ENCODE measurements around the gene BCL6B.

BCL6B gene

DNA sequence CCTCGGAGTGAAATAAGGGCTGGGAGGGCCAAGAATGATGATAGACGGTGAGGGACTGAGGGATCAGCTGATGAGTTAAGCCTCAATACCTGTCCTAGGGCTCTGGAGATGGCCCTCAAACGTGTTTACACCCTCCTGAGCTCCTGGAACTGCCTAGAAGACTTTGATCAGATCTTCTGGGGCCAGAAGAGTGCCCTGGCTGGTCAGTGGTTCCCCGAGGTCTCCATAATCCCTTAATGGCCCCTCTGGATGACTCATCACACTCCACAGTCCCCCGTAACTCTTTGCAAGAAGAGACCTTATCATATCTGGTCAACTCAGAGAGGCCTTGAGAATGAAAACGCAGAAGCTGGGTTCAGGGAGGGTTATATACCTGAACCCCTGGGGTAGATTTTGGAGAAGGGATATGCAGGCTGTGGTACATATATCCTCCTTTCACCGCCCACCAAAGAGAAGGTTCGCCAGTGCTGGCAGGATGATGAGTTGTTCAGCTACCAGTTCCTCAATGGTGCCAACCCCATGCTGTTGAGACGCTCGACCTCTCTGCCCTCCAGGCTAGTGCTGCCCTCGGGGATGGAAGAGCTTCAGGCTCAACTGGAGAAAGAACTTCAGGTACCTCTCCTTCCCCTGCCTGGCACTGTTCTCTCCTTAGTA is 23.9 kb upstream of the BCL6B start:
- Mint-ChIP-seq H3K36me3 (peaks cover 44% of the 10 kb centered on the region), H3K27ac (no peak overlapping the region), H3K9me3 (no peaks in the 10 kb centered on the region), H3K4me3 (no peak overlapping the region), H3K27me3 (no peaks in the 10 kb centered on the region), H3K4me1 (peaks cover 7% of the 10 kb centered on the region)
- DNase-seq (ENCODE audit: low spot score in 2 of 2) (no peak), ATAC-seq (ENCODE audit: low read depth) (no peak)

DNA sequence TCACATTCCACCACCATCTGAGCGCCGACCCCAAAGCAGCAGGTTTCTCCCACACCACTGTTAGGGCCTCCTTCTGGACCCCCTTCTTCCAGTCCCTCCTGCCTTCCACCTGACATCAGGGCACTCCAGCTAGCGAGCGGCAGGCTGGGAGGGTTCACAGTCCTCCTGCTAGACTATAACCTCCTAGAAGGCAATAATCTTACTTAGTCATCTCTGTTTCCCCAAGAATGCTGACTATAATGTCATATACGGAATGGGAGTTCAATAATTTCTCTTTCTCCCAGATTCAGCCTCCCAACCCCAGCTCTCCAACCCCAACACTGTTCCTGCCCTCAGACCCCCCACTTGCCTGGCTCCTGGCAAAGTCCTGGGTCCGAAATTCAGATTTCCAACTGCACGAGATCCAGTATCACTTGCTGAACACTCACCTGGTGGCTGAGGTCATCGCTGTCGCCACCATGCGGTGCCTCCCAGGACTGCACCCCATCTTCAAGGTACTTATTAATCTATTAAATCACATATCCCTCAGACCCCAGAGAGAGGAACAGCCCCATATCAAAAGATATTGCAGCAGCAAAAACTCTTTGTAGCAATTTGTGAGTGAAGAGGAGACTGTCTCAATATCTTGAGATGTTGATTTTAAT is 21.4 kb upstream of the BCL6B start:
- DNase-seq (ENCODE audit: low spot score in 2 of 2) (no peak), ATAC-seq (ENCODE audit: low read depth) (no peak)
- peaks cover 9% of the 10 kb centered on the region for H3K4me1 Mint-ChIP-seq
- no peaks in the 10 kb centered on the region for H3K27me3 Mint-ChIP-seq
- no peaks in the 10 kb centered on the region for H3K9me3 Mint-ChIP-seq
- H3K27ac Mint-ChIP-seq, result no peak overlapping the region
- peaks cover 42% of the 10 kb centered on the region for H3K36me3 Mint-ChIP-seq
- H3K4me3 Mint-ChIP-seq, result no peak overlapping the region

DNA sequence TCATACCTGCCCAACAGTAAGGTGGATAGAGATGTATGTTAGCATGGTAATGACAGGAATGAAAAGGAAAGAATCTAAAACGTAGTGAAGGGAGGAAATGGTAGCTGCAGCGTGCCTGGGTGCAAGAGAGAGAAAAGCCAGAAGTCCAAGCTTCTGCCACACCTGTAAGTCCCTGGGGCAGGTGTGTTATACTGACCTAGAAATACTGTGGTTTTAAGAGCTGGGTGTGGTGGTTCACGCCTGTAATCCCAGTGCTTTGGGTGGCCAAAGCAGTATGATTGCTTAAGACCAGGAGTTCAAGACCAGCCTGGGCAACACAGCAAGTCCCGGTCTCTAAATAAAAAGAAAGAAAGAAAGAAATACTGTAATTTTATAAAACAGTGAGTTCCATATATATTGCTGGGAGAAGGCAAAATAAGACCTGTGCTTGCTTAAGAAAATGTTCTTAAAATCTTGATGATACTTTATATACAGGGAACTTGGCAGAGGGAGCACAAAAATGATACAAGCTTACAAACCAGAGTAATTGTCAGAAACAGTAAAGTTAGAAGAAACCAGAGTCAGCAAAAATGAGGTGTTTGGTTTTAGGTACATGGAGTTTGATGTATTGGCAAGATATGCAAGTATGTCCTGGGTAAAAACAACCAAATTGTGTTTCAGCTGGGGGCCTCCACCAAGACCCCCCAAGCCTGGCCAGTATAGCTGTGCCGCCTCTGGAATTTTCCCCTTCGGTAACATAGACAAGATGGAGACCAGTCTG is 20.4 kb upstream of the BCL6B start:
- DNase-seq (ENCODE audit: low spot score in 2 of 2) (no peak), ATAC-seq (ENCODE audit: low read depth) (no peak)
- Mint-ChIP-seq H3K4me1 (peaks cover 16% of the 10 kb centered on the region), H3K36me3 (peaks cover 36% of the 10 kb centered on the region), H3K27me3 (no peaks in the 10 kb centered on the region), H3K4me3 (no peak overlapping the region), H3K27ac (no peak overlapping the region), H3K9me3 (no peaks in the 10 kb centered on the region)

DNA sequence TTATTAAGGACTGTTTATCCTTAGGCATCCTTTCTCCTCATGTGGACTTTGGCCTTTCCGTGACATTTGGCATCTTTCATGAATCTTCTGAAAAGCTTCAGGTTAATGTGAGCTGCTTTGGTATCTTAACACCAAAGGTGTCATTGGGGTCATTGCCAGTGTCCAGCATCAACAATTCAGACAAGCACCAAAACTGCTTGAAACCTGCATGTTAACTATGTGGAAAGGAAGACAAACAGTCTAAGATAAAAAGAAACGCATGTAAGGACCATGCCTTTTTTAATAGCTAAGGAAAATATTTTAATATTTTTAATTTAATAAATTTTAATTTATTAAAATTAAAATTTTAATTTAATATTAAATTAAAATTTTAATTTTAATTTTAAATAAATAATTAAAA is 19.1 kb upstream of the BCL6B start:
- H3K27ac Mint-ChIP-seq, result no peak overlapping the region
- H3K36me3 Mint-ChIP-seq, result peaks cover 28% of the 10 kb centered on the region
- H3K4me3 Mint-ChIP-seq, result no peak overlapping the region
- no peaks in the 10 kb centered on the region for H3K9me3 Mint-ChIP-seq
- peaks cover 14% of the 10 kb centered on the region for H3K4me1 Mint-ChIP-seq
- DNase-seq (ENCODE audit: low spot score in 2 of 2), result no peak
- no peaks in the 10 kb centered on the region for H3K27me3 Mint-ChIP-seq
- ATAC-seq (ENCODE audit: low read depth), result no peak

DNA sequence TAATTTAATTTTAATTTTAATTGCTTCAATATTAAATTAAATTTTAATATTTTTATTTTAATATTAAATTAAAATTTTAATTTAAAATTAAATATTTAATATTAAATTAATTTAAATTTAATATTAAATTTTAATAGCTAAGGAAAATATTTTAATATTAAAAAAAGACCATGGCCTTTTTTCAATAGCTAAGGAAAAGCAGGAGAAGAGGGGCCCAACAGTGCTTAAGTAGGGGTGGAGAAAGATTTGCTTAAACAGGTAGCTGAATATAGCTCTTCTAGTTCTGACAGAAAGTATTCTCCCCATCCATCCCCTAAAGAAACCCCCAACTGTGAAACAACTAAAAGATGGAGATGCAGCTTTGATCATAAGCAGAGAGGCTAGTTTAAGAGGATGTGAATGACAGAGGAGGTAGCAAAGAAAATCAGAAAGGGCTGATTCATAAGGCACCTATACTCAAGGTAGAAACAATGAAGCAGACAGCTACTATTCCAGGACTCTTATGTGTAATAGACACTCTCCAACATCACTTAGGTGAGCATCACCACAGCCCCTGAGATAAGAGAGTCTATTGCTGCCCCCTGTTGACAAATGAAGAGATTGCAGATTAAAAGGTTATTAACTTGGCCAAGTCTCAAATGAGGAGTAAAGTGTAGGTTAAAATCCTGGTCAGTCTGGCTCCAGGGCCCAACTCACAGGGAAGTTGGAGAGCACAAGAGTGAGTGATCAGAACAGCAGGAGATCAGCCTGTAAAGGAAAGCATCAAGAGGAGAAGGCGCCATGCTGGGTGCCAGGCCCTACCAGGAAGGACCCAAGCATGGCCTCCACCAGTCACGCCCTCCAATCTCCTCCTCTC is 18.2 kb upstream of the BCL6B start:
- DNase-seq (ENCODE audit: low spot score in 2 of 2) (peak in 1 of 2 donors; percentile 77), ATAC-seq (ENCODE audit: low read depth) (peak; percentile 94)
- H3K9me3 Mint-ChIP-seq, result no peaks in the 10 kb centered on the region
- H3K27me3 Mint-ChIP-seq, result no peaks in the 10 kb centered on the region
- H3K4me1 Mint-ChIP-seq, result peaks cover 15% of the 10 kb centered on the region
- no peak overlapping the region for H3K27ac Mint-ChIP-seq
- peaks cover 25% of the 10 kb centered on the region for H3K36me3 Mint-ChIP-seq
- H3K4me3 Mint-ChIP-seq, result no peak overlapping the region

DNA sequence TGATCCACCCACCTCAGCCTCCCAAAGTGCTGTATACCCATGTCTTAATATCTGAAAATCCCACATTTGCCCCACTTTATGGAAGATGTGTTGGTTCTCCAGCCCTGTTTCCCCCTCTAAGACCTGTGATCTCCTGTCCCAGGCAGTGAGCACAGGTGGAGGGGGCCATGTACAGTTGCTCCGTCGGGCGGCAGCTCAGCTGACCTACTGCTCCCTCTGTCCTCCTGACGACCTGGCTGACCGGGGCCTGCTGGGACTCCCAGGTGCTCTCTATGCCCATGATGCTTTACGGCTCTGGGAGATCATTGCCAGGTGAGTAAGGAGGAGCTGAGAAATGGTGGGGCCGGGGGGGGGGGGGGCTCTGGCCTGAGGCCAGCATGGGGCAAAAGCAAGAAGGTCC is 17.1 kb upstream of the BCL6B start:
- H3K27me3 Mint-ChIP-seq, result no peaks in the 10 kb centered on the region
- no peak overlapping the region for H3K27ac Mint-ChIP-seq
- peaks cover 23% of the 10 kb centered on the region for H3K4me1 Mint-ChIP-seq
- ATAC-seq (ENCODE audit: low read depth), result no peak
- no peak for DNase-seq (ENCODE audit: low spot score in 2 of 2)
- no peaks in the 10 kb centered on the region for H3K9me3 Mint-ChIP-seq
- H3K36me3 Mint-ChIP-seq, result peaks cover 22% of the 10 kb centered on the region
- no peak overlapping the region for H3K4me3 Mint-ChIP-seq

DNA sequence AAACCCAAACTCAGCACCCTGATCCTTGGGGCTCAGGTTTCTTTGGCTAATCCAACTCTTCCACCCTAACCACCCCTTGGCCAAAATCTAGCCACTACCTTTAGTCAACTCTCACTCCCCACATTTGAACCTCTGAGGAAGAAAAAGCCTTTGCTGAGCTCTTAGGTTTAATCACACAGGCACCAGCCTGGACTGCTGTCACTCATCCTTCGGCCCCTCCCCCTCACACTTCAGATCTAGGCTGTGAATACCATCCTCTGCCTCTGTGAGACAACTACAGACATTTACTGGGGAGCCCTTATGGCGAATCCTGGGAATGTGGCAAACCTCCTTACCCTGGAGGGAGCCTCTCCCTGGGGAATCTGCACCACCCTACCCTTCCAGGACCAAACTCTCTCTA is 15.7 kb upstream of the BCL6B start:
- DNase-seq (ENCODE audit: low spot score in 2 of 2), result no peak
- H3K27me3 Mint-ChIP-seq, result no peaks in the 10 kb centered on the region
- H3K4me1 Mint-ChIP-seq, result peaks cover 23% of the 10 kb centered on the region
- no peak overlapping the region for H3K4me3 Mint-ChIP-seq
- H3K9me3 Mint-ChIP-seq, result no peaks in the 10 kb centered on the region
- no peak for ATAC-seq (ENCODE audit: low read depth)
- H3K27ac Mint-ChIP-seq, result no peak overlapping the region
- H3K36me3 Mint-ChIP-seq, result peaks cover 13% of the 10 kb centered on the region

DNA sequence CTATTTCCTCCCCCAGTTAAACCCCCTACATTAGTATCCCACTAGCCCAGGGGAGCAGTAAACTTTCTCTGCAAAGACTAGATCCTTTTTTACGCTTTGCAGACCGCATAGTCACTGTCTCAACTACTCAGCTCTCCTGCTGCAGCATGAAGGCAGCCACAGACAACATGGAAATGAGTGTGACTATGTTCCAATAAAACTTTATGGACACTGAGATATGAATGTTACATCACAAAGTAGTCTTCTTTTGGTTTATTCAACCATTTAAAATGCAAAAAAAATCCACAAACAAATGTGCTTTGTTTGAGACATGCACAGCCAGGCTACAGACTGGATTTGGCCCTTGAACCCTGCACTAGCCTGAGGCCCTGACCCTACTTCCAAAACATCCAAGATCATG is 12.3 kb upstream of the BCL6B start:
- H3K4me1 Mint-ChIP-seq, result peaks cover 37% of the 10 kb centered on the region
- no peak overlapping the region for H3K27ac Mint-ChIP-seq
- H3K36me3 Mint-ChIP-seq, result peaks cover 4% of the 10 kb centered on the region
- ATAC-seq (ENCODE audit: low read depth) (no peak), DNase-seq (ENCODE audit: low spot score in 2 of 2) (no peak)
- H3K4me3 Mint-ChIP-seq, result peak overlapping the region; percentile 46
- H3K9me3 Mint-ChIP-seq, result no peaks in the 10 kb centered on the region
- no peaks in the 10 kb centered on the region for H3K27me3 Mint-ChIP-seq

DNA sequence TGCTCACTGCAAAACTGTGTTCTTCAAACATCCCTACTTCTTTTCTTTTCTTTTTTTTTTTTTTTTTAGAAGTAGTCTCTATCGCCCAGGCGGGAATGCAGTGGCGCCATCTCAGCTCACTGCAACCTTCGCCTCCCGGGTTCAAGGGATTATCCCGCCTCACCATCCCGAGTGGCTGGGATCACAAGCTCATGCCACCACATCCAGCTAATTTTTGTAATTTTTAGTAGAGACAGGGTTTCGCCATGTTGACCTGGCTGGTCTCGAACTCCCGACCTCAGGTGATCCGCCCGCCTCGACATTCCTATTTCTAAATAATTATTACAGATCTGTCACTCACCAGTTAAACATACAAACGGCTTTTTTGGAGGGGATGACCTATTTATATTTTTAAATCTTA is 11.4 kb upstream of the BCL6B start:
- Mint-ChIP-seq H3K4me1 (peaks cover 41% of the 10 kb centered on the region), H3K9me3 (no peaks in the 10 kb centered on the region), H3K36me3 (peaks cover 4% of the 10 kb centered on the region), H3K27ac (peak overlapping the region; percentile 99), H3K27me3 (no peaks in the 10 kb centered on the region), H3K4me3 (peak overlapping the region; percentile 96)
- DNase-seq (ENCODE audit: low spot score in 2 of 2), result no peak
- no peak for ATAC-seq (ENCODE audit: low read depth)

DNA sequence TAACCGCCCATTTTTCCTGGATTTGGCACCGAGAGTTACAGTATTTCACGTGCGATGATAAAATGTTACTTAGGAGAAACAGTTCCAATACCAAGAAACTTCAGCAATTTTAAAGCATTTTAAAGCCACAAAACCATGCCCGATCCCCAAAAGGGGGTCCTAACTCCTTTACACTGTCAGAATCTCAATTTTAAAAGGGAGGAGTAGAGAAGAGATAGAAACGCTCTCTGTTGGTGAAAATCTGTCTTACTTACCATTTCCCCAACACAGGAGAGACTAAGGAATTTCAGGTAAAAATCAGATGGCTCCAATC is 11.0 kb upstream of the BCL6B start:
- Mint-ChIP-seq H3K4me1 (peaks cover 40% of the 10 kb centered on the region), H3K27me3 (no peaks in the 10 kb centered on the region), H3K36me3 (peaks cover 6% of the 10 kb centered on the region), H3K4me3 (peak overlapping the region; percentile 96), H3K27ac (peak overlapping the region; percentile 99), H3K9me3 (no peaks in the 10 kb centered on the region)
- ATAC-seq (ENCODE audit: low read depth) (no peak), DNase-seq (ENCODE audit: low spot score in 2 of 2) (no peak)

DNA sequence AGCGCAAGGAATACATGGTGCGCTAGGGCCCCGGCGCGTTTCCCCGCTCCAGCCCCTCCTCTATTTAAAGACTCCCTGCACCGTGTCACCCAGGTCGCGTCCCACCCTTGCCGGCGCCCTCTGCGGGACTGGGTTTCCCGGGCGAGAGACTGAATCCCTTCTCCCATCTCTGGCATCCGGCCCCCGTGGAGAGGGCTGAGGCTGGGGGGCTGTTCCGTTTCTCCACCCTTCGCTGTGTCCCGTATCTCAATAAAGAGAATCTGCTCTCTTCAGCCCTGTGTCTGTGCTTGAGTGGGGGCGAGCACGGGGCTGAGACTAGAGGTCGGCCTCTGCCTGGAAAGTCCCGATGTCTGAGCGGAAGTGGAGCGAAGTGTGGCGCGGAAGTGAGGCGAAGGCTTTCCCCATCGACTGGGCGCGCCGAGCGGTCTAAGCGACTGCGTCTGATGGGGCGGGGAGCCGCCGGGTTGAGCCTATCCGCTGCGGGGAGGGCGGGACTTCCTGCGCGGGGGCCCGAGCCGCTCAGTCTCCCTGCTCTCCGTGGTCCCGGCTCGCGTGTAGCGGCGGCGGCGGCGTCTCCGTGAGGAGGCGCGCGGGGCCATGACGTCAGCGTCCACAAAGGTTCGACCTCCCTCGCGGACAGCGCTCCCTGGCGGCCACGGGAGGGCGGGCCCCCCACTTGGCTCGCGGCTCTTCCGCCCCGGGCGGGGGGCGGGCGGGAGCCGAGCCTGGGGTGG is 8.4 kb upstream of the BCL6B start:
- peak; percentile 92 to 96 for DNase-seq (ENCODE audit: low spot score in 2 of 2)
- H3K9me3 Mint-ChIP-seq, result no peaks in the 10 kb centered on the region
- no peaks in the 10 kb centered on the region for H3K27me3 Mint-ChIP-seq
- H3K4me1 Mint-ChIP-seq, result peaks cover 38% of the 10 kb centered on the region
- H3K4me3 Mint-ChIP-seq, result peak overlapping the region; percentile 96
- H3K27ac Mint-ChIP-seq, result peak overlapping the region; percentile 99
- peak; percentile 78 for ATAC-seq (ENCODE audit: low read depth)
- peaks cover 11% of the 10 kb centered on the region for H3K36me3 Mint-ChIP-seq

DNA sequence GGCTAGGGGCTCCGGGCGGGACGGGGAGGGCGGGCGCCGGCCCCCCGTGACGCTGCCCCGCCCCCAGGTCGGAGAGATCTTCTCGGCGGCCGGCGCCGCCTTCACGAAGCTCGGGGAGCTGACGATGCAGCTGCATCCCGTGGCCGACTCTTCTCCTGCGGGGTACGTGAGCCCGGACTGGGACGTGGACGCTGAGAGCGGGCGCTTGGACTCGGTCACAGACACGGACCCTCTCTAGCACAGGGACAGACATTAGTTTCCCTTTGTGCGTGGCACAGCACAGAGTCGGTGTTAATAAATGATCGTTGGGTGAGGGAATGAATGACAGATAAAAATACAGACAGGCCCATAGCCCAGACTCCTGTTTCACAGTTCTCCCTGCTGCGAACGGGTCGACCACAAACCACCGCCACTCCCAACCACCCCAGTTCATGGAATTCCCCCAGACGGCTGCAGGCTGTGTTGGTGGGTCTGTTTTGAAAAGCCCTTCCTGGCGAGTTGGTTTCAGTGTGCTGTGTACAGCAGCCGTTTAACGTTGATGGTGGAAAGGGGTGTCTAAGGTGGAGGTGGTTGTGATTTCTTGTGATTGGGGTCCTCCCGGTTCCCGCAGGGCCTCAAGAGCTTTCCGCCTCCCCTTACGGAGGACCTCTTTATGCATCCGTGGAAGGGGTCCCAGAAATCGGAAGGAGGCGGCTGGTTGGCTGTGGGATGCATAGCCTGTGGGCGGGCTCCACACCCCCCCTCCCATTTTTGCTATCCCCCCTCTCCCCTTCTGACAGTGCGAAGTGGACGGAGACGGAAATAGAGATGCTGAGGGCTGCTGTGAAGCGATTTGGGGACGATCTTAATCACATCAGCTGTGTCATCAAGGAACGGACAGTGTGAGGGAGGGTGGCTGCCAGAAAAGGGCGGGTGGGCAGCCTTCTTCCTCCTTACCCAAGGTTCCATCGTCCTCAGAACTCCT is 7.6 kb upstream of the BCL6B start:
- H3K27me3 Mint-ChIP-seq, result no peaks in the 10 kb centered on the region
- H3K4me3 Mint-ChIP-seq, result peak overlapping the region; percentile 92
- peaks cover 34% of the 10 kb centered on the region for H3K4me1 Mint-ChIP-seq
- H3K36me3 Mint-ChIP-seq, result peaks cover 9% of the 10 kb centered on the region
- H3K27ac Mint-ChIP-seq, result peak overlapping the region; percentile 99
- ATAC-seq (ENCODE audit: low read depth) (peak; percentile 41), DNase-seq (ENCODE audit: low spot score in 2 of 2) (peak in 1 of 2 donors; percentile 72)
- no peaks in the 10 kb centered on the region for H3K9me3 Mint-ChIP-seq

Data from memory B cell (primary cell).